GM19099 (cell line): ENCODE data around the gene KIAA0930.

Source experiments
- POLR2A ChIP-seq: IDR thresholded peaks from 3 replicates; pipeline ENCODE4 v1.6.1; 2011; ENCODE audit warnings: low read depth; ENCODE audit not compliant: insufficient read length; ENCODE audit errors: extremely low read depth

The KIAA0930 gene

GRCh38 chr22:45268958-45269844, 28.5 kb upstream of the KIAA0930 start:
- TF ChIP-seq POLR2A = no peak

GRCh38 chr22:45268167-45268957, 27.7 kb upstream of the KIAA0930 start:
- TF ChIP-seq POLR2A = no peak

DNA sequence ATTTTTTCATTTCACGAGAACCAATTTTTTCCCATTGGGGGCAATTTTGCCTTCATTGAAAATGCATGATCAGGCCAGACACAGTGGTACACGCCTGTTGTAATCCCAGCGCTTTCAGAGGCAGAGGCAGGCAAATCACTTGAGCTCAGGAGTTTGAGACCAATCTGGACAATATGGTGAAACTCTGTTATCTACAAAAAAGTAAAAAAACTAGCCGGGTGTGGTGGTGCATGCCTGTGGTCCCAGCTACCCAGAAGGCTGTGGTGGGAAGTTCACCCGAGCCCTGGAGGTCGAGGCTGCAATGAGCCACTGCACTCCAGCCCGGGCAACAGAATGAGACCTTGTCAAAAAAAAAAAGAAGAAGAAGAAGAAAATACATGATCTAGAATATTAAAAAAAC, 24.8 kb upstream of the KIAA0930 start:
- TF ChIP-seq POLR2A = no peak

DNA sequence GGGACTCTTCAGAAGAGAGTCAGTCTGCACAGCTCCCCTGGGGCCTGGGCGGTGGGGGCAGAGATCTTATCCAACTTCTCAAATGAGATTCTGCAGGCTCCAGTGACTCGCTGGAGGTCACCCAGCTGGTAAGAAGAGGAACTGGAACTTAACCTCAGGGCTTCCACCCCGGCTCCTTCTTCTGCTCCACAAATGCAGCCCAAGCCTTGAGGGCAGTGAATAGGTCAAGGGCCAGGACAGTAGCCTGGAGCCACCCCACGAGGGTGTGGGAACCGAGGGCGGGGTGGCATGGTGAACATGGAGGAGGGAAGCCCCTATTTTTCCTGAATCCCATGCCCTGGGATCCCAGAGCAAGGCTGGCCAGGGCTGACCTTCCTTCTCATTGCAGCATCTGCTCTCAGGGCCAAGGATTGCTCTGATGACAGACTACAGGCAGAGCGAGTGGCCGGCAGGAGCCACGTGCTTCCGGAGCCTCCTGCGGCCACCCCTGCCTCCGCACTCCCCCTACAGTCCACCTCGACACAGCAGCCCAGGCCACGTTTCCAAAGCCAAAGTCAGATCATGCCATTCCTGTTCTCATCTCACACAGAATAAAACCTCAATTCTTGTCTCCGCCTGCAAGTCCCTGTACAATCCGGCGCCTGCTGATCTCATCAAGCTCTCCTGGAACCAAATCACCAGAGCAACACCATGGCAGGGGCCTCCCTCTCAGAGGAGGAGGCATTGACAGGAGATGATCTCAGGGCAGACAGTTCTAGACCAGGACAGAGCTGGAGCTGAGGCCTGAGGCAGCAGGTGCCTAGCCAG, 23.0 kb upstream of the KIAA0930 start:
- TF ChIP-seq POLR2A = no peak

GRCh38 chr22:45262931-45263462, 22.3 kb upstream of the KIAA0930 start:
- no peak for TF ChIP-seq POLR2A

DNA sequence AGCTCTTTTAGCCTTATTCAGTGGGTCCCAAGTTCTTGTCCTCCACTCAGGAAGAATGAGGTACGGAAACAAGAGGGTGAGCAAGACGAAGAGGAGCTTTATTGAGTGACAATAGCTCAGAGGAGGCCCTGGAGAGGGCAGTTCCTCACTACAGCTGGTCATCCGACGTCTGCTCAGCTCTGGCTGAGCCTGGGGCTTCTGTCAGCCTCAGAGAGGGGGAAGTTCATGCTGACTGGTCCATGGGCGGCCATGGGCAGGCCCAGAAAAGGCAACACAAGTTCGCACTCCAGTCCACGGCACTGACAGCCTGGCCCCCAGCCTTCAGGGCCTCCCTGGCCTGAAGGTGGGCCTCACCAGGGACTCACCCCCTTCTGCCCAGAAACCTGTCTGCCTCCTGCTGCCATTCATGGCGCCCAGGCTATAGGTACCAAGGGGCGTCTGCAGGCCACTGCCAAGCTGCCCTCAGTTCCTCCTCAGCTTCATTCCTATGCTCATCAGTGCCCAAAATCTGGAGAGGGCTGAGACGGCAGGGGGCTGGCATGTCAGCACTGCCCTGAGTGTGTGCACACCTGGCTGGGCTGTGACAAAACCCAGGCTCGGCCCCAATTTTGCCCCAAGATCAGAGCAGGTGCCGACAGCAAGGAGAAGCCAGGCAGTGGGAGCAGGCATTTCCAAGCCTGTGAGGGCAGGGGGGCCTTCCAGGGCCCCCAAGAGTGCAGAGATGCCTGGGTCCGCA, 21.7 kb upstream of the KIAA0930 start:
- TF ChIP-seq POLR2A = no peak

DNA sequence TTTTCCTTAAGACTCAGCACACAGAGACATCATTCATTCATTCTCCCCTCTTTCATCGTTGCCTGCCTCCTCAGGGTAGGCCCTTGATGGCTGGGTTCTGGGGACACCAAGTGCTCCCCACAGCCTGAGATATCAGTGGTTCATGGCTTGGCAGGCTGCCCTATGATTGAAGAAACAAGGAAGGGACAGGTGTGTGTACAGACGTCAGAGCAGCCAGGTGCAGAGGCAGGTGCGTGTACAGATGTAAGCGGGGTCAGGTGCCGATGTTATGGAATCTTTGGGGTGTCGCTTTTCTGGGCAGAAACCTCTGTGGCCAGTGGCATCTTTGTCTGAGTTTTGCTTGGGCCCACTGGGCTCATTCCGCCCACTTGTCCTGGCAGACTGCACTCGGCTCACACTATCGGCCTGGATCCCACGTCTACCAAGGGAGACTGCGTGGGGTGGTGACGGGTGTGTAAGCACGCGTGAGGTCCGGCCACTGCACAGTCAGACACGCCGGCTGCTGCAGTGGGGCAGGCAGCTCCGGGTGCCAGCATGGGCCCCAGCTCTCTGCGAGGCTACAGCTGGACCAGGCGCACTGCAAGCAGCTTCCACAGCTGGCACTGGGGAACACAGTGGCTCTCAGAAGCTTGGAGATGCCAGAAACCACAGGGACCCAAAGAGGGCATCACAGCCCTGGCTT, 20.9 kb upstream of the KIAA0930 start:
- TF ChIP-seq POLR2A = no peak

GRCh38 chr22:45259754-45260394, 19.2 kb upstream of the KIAA0930 start:
- no peak for TF ChIP-seq POLR2A

DNA sequence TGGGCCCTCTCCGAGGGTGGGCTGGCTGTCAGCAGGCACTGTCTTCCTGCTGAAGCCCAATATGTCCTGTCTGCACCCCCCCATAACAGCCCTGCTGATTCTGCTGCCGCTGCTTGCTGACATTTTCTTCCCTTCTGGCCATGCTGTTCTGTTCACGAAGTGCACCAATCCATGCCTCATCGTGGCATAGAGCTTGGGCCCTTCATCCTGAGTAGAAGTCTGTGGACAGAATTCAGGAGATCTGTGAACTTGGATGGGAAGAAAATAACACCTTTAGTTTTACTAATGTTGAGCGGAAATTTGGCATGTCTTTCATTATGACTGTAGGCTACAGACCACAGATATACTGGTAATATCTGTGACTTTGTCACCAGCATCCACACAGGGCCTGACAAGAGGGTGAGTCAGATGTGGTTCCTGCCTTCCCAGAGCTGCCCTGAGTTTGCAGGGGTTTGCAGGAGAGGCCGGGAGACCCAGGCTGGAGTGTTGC, 14.1 kb upstream of the KIAA0930 start:
- TF ChIP-seq POLR2A = no peak

DNA sequence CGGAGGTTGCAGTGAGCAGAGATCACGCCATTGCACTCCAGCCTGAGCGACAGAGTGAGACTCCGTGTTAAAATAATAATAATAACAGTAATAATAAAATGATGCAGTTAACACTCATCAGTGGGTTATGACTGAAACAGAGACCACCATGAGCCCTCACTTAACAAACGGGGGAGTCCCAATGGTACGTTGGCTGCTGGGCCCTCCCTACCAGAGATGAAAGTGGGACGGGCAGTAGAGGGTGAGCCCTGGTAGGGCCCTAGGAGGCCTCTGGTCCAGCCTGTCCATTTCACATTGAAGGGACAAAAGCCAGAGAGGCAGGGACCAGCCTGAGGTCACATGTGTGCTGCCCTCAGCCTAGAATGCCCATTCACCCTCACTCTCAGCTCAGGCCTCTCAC, 13.7 kb upstream of the KIAA0930 start:
- no peak for TF ChIP-seq POLR2A

- TF ChIP-seq POLR2A = no peak
These were observed 12.4 kb upstream of the KIAA0930 start for GRCh38 chr22:45253039-45253641.

DNA sequence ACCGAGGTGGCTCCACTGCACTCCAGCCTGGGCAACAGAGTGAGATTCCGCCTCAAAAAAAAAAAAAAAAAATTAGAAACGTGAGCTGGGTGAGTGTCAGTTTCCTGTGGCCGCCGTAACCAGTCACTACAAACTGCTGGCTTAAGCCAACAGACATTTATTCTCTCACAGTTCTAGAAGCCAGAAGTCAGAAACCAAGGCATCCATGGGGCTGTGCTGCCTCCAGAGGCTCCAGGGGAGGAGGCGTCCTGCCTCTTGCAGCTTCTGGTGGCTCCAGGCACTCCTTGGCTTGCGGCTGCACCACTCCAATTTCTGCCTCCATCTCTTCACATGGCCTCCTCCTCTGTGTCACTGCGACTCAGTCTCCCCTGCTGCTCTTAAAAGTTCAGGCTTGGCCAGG, 11.1 kb upstream of the KIAA0930 start:
- no peak for TF ChIP-seq POLR2A

- no peak for TF ChIP-seq POLR2A
These were observed 8.3 kb upstream of the KIAA0930 start for GRCh38 chr22:45248832-45249561.
